Ramos (cell line): ENCODE measurements around the gene RNU6-1.

Experiments
- in situ Hi-C: fragments of 300-500 bp; cut with MboI; formaldehyde crosslinking; loops from one replicate; pipeline ENCODE4 v1.14.3; 2022; ENCODE audit warnings: low sequenced_read_pairs; ENCODE audit not compliant: unreplicated experiment

RNU6-1 gene

DNA sequence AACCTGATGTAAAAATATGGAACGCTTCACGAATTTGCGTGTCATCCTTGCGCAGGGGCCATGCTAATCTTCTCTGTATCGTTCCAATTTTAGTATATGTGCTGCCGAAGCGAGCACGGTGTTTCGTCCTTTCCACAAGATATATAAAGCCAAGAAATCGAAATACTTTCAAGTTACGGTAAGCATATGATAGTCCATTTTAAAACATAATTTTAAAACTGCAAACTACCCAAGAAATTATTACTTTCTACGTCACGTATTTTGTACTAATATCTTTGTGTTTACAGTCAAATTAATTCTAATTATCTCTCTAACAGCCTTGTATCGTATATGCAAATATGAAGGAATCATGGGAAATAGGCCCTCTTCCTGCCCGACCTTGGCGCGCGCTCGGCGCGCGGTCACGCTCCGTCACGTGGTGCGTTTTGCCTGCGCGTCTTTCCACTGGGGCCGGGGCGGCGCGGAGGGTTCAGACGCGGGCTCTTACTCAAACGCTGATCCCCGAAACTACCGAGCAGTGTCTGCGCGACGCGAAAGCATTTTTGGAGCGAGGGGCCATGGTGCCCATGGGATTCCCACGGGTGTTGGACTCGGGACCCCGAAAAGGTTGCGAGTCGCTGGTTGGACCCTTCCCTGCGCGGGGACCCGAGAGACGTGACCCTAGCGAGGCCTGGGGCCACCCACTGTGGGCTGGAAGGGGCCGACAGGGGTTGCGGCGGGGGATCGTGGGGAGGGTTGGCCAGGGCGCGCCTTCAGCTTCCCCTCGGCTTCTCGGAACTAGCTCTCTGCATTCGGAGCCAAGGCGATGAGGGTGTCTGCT lies at the start of gene RNU6-1:
TSS of gene RNU6-1 (minus strand) at position 117 of the 820 bp plus-strand sequence.
- in situ Hi-C loops: loop anchor here (5.0 to 10.0 kb wide), 3 partner anchors 58 to 895 kb away; no protein-coding TSS in a partner anchor

DNA sequence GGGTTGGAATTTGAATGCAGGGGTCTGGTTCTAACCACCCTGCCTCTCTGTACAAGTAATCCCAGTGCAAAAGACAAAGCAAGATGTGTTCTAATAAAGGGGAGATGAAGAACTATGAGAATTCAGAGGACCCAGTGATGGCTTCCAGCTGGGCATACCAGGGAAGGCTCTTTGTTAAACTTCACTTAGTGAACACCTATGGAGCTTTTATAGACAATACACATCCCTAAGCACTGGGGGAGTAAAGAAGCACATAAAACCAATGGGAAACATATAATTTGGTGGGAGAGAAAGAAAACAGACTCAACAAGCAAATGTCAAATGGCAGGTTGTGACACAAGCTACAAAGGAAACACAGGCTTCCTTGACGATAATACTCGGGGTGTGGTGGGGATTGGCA lies 47.9 kb upstream of the RNU6-1 start:
- in situ Hi-C loops: no loop called here

DNA sequence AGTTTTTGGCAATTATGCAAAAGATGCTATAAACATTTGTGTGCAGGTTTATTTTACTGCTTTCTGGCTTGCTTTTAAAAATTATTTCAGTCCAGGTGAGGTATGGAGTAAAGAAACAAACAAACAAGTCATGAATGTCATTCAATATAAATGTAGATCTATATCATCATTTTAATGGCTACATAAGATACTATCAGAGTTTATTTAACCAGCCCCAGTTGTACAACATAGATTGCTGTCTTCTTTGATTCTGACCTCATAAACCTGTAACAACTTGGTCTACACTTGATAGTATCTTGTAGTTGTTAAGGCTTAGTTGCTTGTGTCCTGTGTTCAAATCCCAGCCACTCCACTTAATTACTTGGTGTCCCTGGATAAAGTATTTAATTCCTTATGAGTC lies 46.0 kb upstream of the RNU6-1 start:
- in situ Hi-C loops: no loop called here

DNA sequence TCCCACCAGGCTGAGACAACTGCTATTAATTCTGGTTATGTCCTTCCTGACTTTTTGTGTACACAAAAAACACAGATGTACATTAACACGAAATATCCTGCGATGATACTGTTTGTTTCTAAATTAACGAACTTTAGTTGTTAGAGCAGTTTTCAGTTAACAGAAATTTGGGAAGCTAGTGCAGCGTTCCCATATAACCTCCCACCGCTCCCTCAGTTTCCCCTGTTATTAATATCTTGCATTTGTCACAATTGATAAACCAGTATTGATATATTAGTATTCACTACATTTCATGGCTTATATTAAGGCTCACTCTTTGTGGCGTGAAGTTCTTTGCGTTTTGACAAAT lies 45.3 kb upstream of the RNU6-1 start:
- in situ Hi-C loops: no loop called here

DNA sequence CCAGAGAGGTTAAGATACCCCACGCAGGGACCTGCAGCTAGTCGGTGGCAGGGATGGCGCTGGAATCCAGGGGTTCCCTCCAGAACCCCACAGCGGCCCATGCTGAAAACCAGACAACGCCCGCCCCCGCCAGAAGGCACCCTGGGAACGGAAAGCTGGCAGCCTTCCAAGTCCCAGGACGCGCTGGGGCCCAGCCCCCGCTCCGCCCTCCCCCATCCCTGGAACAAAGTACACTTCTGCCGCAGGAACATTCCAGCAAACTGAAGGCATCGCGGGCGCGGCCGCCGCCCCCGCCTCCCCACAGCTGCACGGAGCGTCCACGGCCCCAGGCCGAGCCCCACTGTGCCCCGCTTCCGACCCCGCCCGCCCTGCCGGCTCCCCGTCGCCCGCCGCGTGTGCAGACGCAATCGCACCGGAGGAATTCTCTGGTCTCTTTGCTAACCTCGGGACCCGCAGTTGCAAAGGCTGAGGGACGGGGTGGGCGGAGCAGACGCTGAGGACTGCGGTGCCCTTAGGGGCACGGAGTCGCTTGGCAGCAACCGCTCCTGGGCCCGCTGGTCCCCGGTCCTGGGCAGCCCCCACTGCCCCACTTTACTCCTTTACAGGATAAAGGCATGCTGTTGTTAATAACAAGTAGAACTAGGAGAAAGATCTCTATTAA lies 44.8 kb upstream of the RNU6-1 start:
- in situ Hi-C loops: no loop called here

DNA sequence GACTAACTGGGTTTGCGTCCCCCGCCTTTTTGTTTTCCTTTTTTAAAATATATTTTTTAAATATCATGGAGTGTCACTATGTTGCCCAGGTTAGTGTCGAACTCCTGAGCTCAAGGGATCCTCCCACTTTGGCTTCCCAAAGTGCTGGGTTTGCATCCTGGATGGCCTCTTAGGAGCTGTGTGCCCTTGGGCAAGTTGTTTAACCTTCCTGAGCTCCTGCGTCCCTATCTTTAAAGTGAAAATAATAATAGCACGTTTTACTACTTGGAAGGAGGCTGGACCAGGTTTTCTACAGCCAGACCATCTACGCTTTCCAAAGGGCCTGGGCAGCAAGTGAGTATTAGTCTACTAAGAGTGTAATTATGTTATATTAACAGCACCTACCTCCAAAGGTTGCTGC lies 44.2 kb upstream of the RNU6-1 start:
- in situ Hi-C loops: no loop called here

DNA sequence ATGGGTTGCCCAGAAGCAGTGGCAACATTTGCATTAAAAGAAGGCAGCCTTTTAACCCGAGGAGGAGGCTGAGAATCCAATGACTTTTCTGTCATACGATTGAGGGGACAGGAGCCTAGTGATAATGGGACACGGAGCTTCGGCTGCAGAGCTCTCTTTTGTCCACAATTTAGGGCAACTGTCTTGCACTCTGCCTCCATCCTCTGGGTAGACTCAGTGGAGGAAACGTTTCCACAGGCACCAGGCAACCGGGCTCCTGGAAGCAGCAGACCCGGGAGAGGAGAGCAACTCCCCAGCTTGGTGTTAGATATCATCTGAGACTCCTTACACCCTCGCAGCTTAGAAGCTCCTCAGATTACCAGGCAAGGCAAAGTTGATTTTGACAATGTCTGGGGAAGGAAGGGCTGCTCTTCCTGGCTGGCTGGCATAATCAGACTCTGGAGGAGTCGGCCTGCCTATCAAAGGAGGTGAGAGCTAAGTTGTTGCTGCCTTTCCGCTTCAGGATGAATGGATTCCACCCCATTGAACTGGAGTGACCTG lies 43.5 kb upstream of the RNU6-1 start:
- in situ Hi-C loops: no loop called here

DNA sequence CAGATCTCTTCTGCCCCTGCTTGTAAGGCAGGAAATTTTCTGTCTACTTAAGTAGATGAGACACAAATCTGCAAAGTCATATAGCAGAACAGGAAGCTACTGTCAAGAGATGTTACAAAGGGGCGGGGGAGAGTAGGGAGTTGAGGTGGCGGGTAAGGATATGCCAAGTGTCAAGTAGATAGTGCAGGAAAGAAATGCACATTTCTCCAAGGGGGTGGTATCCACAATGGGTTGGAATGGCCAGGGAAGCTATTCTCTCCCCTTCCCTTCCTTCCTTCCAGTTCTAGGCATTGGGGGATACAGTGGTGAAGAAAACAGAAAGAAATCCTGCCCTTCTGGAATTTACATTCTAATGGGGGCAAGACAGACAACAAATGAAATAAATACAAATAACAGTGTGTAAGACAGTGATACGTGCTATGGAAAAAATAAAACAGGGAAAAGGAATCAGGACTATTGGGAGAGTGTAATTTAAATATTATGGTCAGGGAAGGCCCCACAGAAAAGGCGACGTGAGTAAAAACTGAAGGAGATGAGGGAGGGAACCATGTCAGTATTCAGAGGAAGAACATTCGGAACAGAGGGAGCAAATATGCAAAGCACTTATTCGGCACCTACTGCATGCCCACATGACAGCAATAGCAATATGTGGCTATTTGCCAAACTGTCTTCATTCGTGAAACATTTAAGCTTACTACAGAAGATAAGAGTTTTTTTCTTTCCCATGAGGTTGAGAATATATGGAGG lies 42.8 kb upstream of the RNU6-1 start:
- in situ Hi-C loops: no loop called here

DNA sequence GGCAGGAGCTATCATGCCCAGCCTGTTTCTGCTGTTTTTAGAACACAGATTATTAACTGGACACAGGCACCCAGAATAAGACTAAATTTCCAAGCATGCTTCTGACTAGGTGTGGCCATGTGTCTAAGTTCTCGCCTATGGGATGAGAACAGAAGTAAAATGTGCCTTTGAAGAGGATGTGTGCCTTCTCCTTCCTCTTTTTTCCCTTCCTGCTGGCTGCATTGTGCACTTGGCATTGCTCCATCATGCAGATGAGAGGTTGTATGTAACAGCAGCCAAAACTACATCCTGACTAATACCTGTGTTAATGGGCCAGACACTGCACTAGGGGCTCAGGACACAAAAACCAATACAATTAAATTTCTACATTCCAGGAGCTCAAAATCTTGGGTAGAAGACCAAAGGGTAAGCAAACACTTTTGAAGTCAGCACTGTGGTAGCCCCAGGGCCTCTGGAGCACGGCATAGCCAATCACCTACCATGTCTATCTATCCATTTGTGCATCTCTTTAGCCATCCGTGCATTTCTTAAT lies 40.9 kb upstream of the RNU6-1 start:
- in situ Hi-C loops: no loop called here

DNA sequence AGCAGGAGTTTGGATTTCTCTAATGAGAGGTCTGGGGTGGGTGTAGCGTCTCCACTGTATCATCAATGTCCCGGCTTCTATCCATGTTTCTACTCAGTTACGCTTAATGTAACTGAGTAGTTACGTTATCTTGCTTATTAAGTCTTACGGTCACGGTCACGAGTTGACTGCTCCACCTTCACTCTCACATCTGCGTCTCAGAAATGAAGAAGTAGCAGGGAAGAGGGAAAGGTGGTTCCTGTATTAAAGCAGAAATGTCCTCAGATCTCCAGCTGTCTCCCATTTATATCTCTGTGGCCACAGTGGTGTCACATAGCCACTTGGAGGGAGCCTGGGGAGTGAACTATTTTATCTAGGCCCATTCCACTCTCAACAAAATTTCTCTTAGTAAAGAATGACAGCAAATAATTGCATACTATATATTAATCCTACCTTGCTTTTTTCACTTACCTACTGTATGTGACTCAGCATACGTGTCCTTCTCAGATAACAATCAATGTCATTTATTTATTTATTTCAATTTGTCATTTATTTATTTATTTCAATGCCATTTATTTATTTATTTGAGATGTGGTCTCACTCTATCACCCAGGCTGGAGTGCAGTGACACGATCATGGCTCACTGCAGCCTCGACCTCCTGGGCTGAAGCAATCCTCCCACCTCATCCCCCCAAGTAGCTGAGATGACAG lies 39.7 kb upstream of the RNU6-1 start:
- in situ Hi-C loops: no loop called here

DNA sequence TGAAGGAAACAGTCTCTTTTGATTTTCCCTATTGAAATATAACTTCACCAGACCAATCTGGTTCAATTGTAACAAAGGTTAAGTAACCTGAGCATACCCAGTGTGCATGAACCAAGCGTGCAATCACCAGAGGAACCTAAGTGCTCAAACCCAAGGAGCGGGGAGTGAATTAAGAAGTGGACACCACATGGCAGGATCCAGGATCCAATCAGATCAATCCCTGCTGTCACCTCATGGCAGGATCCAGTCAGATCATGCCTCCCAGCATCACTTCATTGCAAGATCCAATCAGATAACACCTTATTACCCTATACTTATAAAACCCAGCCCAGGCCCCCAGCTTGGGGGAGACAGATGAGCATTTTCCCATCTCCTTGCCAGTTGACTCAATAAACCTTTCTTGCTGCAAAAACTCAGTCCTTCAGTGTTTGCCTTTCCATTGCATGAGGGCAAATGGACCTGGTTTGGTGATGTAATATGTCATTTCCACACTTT lies 38.9 kb upstream of the RNU6-1 start:
- in situ Hi-C loops: no loop called here

DNA sequence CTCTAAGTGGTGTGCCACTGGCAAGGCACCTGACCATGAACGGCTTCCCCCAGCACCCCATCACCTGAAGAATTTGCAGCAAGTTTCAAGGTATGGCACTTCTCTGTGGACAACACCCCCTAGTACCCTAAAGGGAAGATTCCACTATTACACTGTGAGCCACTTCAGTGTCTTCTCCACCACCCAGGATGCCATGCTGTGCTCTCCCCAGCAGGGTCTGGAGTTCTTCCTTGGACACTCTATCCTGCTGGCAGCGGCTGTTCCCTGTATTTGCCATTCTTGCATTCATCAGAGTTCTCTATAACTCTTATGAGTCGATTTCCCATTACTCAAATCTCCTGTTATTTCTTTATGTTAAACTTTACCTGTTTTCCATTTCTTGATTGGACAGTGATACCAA lies 33.9 kb upstream of the RNU6-1 start:
- in situ Hi-C loops: no loop called here

DNA sequence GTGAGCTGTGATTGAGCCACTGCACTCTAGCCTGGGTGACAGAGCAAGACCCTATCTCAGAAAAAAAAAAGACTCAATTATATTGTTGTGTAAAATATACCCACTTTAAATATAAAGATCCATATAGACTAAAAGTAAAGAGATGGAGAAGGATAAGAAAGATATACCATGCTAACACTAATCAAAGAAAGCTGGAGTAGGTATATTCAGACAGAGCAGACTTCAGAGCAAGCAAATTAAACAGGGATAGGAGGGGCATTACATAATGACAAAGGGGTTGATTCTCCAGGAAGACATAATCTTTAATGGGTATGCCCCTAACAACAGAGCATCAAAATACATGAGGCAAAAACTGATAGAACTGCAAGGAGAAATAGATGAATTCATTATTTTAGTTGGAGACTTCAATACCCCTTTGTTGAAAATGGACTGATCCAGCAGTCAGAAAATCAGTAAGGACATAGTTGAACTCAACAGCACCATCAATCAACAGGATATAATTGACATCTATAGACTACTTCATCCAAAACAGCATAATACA lies 31.1 kb upstream of the RNU6-1 start:
- in situ Hi-C loops: no loop called here

DNA sequence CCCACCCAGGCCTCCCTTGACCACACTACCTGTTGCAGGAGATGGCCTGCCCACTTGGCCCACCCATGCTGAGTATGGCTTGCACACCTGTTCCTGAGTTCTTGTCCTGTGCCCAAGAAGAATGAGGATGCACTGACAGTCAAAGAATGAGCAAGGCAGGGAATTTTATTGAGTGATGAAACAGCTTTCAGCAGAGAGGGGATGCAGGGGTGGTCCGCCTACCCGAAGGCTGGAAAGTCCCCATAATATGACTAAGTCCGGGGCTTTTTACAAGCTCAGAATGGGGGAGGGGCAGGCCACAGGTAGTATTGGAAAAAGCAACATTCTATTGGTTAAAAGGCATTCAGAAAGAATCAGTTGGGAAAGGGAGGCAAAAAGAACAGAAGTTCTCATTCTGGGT lies 29.9 kb upstream of the RNU6-1 start:
- in situ Hi-C loops: no loop called here

DNA sequence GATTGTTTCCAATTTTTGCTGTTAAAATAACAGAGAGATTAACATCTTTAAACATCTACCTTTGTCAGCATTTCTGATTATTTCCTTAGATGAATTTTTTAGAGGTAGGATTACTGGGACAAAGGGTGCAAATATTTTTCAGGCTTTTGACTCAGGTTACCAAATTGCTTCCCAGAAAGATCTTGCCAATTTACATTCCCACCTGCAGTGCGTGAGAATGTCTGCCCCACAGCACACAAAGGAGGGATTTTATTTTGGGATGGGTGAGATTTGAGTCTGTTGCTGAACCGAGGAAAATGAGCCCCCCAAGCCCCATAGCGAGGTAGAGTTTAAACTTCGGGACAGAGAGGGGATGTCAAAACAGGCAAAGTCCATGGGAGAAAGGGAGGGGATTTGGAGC lies 25.9 kb upstream of the RNU6-1 start:
- in situ Hi-C loops: no loop called here

DNA sequence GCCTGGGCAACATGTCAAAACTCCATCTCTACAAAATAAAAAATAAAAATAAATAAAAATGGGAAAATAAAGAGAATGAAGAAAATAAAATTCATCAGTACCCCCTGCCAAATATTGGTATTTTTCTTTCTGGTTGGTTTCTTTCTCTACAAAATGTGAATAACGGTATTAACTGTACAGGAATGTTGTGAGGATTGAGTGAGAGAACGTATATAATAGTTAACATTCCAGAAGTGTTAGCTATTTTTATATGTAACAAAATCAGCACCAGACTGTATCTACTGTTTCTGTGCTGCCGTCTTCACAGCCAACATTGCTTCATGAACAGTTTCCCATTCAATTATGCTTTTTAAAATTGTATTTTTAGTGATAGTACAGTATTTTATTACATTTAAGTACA lies 25.5 kb upstream of the RNU6-1 start:
- in situ Hi-C loops: no loop called here

DNA sequence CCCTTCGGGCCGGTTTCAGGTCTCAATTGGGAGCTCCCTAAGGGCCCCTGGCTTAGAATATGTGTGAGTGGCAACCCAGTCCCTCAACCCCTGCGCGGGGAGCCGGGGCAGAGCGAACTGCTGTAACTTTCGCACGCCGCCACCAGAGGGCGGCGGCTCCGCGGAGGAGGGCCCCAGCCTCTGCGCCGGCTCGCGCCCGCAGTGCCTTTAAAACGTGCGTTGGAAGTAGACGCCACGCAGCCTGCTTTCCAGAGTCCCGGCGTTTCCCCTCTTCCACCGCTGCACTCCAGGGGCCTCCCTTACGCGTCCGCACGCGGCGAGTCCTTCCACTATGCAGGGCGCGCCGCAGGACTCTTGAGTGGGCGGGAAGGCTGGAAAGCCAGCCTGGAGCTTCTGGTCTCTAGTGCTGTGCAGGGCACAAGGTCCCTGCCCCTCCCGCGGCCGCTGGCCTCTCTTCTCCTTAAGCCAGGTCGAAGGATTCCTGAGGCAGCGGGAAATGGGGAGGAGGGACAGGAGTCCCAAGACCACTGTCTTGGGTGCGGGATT lies 23.7 kb upstream of the RNU6-1 start:
- in situ Hi-C loops: no loop called here

DNA sequence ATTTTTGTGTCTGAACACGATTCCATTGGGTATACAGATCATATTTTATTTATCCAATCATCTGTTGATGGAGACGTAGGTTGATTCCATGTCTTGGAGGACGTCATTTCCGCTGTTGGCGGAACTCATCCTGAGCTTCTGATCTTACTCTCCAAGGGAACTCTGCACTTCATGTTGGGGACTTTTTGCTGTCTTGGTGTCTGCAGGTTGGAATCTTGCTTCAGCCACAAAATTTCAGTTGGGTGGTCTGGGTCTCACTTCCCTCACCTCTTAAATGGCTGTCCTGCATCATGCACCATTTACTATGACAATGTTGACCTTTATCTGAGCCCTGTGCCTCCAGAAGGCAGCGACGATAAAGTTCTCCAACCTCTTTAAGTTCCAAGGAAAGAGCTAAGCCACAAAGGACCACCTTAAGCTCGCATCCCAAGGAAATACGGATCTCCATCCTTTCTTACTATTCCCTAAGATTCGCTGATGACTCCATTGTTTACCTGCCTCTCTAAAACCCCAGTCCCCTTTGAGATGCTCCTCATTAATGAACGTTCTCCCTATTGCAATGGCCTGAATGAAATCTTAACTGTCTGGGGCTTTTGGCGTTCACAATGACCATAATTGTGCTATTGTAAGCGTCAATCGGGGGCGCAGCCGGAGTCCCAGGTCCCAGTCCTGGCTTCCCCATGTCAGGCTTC lies 23.1 kb upstream of the RNU6-1 start:
- in situ Hi-C loops: no loop called here

DNA sequence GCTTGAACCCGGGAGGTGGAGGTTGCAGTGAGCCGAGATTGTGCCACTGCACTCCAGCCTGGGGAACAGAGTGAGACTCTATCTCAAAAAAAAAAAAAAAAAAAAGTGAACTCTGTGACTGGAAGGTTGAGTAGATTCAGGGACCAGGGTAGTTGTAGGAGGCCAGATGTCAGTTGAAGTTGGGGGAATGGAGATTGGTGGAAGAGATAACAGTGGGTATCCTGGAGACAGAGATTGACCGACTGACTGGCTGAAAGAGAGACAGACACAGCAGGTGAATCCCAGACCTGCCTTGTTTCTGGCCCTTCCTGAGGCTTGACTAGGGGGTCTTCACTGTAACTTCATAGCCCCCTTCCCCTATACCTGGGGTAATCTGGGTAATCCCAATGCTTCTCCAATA lies 22.1 kb upstream of the RNU6-1 start:
- in situ Hi-C loops: no loop called here
